Psoas muscle (tissue), 8 donors: Measurements from ENCODE around the gene CEP350. TPM values are rescaled to one million over a fixed set of nuclear protein-coding genes. Genes with fewer than 3 reads are reported as not detected.
A peak's percentile ranks its signal among the peaks of the same experiment; 100 is the strongest.

Source experiments
- ATAC-seq, 4 donors: fragments of 200-7000 bp; cut with Tn5 transposase; one replicate each; pipeline ENCODE4 v1.9.1; 2020; ENCODE audit warnings: moderate library complexity in 3 of 4, mild to moderate bottlenecking in 2 of 4
- DNase-seq, 2 donors: peaks; one replicate each; pipeline ENCODE4 v3.0.0-alpha.2; 2020
- H3K27ac ChIP-seq: fragments of 200-600 bp; one replicate; pipeline ENCODE4 v1.8.0; 2022
- H3K27me3 ChIP-seq, 3 donors: fragments of 200-600 bp in 1 of 3; one replicate each; pipeline versions ENCODE4 v1.6.1 to v1.8.0; 2013 to 2022; ENCODE audit warnings: low read length in 2 of 3, mild to moderate bottlenecking in 2 of 3, moderate library complexity in 1 of 3; ENCODE audit not compliant: insufficient read depth in 3 of 3
- H3K36me3 ChIP-seq, 2 donors: fragments of 200-600 bp in 1 of 2; one replicate each; pipeline versions ENCODE4 v1.6.1 to v1.8.0; 2013 to 2022; ENCODE audit warnings: low read depth in 1 of 2, mild to moderate bottlenecking in 1 of 2, moderate library complexity in 1 of 2; ENCODE audit not compliant: insufficient read depth in 1 of 2
- H3K4me1 ChIP-seq: fragments of 200-600 bp; one replicate; pipeline ENCODE4 v1.8.0; 2022
- H3K4me3 ChIP-seq: fragments of 200-600 bp; one replicate; pipeline ENCODE4 v1.8.0; 2022; ENCODE audit warnings: mild to moderate bottlenecking
- H3K9me3 ChIP-seq: fragments of 200-600 bp; one replicate; pipeline ENCODE4 v1.8.0; 2022
- WGBS, 3 donors: extraction: QIAGEN DNeasy Blood & Tissue Kit; methylation state at CpG; one replicate each; pipeline versions ENCODE4 v1.1.6 to v1.1.7; 2013; 5-methylcytosine and 5-hydroxymethylcytosine counted together
- intact Hi-C, 2 donors: fragments of 100-400 bp; cut with DNase I; formaldehyde crosslinking; loops; one replicate each; pipeline versions ENCODE4 v1.11.0 to v1.14.2; 2022
- polyA plus RNA-seq, 3 donors: library from polyadenylated mRNA; stranded (reverse); fragments of 200-250 nt; gene quantifications; one replicate each; pipeline ENCODE4 v1.2.3, GENCODE V29; 2013
- total RNA-seq, 4 donors: library from RNA; stranded (reverse); fragmentation: NEBNext Ultra II Directional in 2 of 4; extraction: Animal tissue kit (Norgen Biotek cat#: 25700) in 2 of 4; gene quantifications; one replicate each; pipeline versions ENCODE4 v1.2.1 to v1.2.4, GENCODE V29; 2021 to 2023
- TF ChIP-seq, protein P1 (sequence below): fragments of 200-600 bp; IDR thresholded peaks from one replicate; pipeline ENCODE4 v1.8.0; 2022; ENCODE audit warnings: antibody characterized with exemption
- donor health status: healthy with polysubstance abuse.
- donor health status: DM: no; HTN: no; CAD: no; lungs with moderate emphysema.
- donor health status: Bipolar disorder and iron deficiency.
- donor health status: healthy.
- donor health status: DM: yes; HTN: yes; CAD: no.
- donor health status: DM: no; HTN: no; CAD: no.
- donor health status: DM: no; HTN: no; CAD: no.
- donor health status: DM: yes; HTN: yes; CAD: no.

CEP350 gene
- total and polyA plus RNA-seq, 7 donors, result 5.1 to 65.3 (median 52.8) TPM

DNA sequence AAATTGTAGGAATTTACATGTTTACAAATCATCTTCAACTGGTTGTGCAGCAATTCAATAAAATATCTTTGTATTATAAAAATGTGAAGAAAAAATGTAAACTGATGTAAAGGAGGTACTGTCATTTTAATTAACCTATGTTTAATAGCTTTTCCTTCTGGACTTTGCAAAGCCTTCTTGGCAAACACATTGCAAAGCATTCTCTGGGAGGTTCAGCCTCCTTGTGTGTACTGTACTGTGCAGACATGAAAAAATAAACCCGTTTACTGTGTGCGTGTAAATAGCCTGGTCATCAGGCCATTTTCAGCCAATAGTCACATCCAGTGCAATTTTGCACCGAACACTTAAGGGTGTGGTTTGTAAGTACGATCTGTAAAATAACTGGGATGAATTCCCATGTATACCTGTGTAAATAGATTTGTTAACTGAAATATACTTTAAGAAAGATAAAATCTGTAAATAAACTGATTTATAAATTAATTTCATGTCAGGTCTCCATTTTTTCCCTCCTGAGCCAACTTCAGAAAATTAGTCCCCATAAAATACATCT lies 159.9 kb downstream of the CEP350 start:
- H3K4me1 ChIP-seq, result no peaks in the 10 kb centered on the region
- intact Hi-C loops, result no loop called here
- no peaks in the 10 kb centered on the region for H3K27me3 ChIP-seq
- H3K9me3 ChIP-seq, result no peaks in the 10 kb centered on the region
- WGBS, 3 donors, result 80 to 85% (median 82%) methylated on average over 4 of the region's 4 CpGs
- H3K27ac ChIP-seq, result no peak overlapping the region
- no peak overlapping the region for H3K4me3 ChIP-seq
- no peak for DNase-seq
- TF ChIP-seq, protein P1, sequence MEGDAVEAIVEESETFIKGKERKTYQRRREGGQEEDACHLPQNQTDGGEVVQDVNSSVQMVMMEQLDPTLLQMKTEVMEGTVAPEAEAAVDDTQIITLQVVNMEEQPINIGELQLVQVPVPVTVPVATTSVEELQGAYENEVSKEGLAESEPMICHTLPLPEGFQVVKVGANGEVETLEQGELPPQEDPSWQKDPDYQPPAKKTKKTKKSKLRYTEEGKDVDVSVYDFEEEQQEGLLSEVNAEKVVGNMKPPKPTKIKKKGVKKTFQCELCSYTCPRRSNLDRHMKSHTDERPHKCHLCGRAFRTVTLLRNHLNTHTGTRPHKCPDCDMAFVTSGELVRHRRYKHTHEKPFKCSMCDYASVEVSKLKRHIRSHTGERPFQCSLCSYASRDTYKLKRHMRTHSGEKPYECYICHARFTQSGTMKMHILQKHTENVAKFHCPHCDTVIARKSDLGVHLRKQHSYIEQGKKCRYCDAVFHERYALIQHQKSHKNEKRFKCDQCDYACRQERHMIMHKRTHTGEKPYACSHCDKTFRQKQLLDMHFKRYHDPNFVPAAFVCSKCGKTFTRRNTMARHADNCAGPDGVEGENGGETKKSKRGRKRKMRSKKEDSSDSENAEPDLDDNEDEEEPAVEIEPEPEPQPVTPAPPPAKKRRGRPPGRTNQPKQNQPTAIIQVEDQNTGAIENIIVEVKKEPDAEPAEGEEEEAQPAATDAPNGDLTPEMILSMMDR, result no peak
- peaks cover 15 to 60% of the 10 kb centered on the region in 2 donors for H3K36me3 ChIP-seq
- ATAC-seq, result no peak

DNA sequence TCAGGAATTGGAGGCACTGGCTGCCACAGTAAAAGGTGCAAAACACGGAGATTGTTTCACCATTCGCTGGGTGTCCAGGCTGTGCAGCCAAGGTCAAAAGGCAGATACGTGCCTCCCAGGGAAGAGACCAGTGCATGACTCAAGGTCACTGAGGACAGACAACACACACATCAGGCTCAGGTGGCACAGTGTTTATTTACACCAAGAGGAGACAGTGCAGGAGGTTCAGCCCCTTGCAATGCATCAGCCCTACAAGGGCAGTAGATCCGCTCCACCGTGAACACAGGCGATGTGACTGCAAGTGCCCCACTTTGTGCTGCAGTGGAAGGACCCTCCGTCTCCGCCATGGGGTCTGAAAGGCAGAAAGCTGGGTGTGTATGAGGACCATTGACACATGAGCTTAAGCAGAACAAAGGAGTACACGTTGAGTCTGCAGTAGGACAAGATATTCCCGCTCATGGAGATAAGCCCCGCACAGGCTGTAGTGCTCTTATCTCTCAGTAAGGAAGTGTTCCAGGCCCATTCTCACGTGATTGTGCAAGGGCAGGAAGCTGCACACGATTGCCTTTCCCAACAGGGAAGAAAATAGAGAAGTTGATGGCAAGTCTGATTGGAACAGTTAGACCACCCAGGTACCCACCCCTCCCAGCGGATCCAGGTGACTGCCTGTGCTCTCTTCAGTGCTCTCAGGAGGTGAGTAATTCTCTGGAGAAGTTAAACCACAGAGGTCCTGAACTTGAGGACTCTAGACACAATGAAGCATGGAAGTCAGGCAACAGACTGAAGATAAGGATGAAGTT lies 162.6 kb downstream of the CEP350 start:
- H3K36me3 ChIP-seq, result peaks cover 7 to 33% of the 10 kb centered on the region in 2 donors
- H3K27me3 ChIP-seq, result no peaks in the 10 kb centered on the region
- peak in 2 of 4 donors; percentile 31 to 56 for ATAC-seq
- no peaks in the 10 kb centered on the region for H3K4me1 ChIP-seq
- intact Hi-C loops, result no loop called here
- TF ChIP-seq, protein P1, result no peak
- no peaks in the 10 kb centered on the region for H3K9me3 ChIP-seq
- H3K27ac ChIP-seq, result no peak overlapping the region
- WGBS, 3 donors, result 81 to 89% (median 85%) methylated on average over 14 of the region's 14 CpGs
- no peak overlapping the region for H3K4me3 ChIP-seq
- no peak for DNase-seq

DNA sequence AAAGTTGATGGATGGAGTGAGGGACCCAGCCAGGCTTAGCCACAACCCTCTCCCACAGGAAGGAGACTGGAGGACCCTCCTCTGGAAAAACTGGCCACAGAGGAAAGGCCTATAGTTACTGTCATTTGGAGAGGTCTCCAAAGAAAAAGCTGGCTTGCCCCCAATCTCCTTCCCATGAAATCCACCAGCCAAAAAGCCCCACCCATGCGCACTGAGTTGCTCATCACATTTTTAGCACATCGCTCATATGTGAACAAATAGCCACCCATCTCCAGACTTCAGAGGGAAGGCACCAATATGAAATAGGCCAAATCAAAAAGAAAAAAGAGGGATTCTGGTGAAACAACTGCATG lies 163.1 kb downstream of the CEP350 start:
- Histone ChIP-seq H3K27me3 (no peaks in the 10 kb centered on the region), H3K9me3 (no peaks in the 10 kb centered on the region), H3K27ac (no peak overlapping the region), H3K36me3 (peaks cover 1 to 28% of the 10 kb centered on the region in 2 donors), H3K4me3 (no peak overlapping the region), H3K4me1 (no peaks in the 10 kb centered on the region)
- WGBS, 3 donors, result 82 to 94% (median 86%) methylated on average over 2 of the region's 2 CpGs
- intact Hi-C loops, result no loop called here
- TF ChIP-seq, protein P1, result no peak
- ATAC-seq (peak in 2 of 4 donors; percentile 15 to 67), DNase-seq (peak in 1 of 2 donors; percentile 23)

DNA sequence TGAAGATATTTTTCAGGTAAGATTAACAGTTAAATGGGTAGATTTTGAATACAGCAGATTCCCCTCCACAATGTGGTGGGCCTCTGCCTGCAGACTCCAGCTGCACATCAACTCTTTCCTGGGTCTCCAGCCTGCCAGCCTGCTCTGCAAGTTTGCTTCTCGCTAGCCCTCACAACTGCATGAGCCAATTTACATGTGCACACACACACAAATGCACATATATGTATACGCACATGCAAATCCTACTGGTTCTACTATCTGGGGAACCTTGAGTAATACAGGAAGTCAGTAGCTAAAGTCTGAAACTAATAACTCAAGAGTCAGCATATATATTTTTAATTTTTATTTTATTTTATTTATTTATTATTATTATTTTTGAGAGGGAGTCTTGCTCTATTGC lies 165.2 kb downstream of the CEP350 start:
- no peaks in the 10 kb centered on the region for H3K9me3 ChIP-seq
- no peak for DNase-seq
- no peak for ATAC-seq
- 88 to 91% (median 91%) methylated on average over 2 of the region's 2 CpGs for WGBS, 3 donors
- H3K4me3 ChIP-seq, result no peak overlapping the region
- H3K4me1 ChIP-seq, result no peaks in the 10 kb centered on the region
- intact Hi-C loops, result loop anchor here in 1 of 2 donors (5.0 kb wide), 1 partner anchor 57 kb away; no protein-coding TSS in a partner anchor
- H3K27ac ChIP-seq, result no peak overlapping the region
- H3K27me3 ChIP-seq, result no peaks in the 10 kb centered on the region
- H3K36me3 ChIP-seq, result peaks cover 0 to 8% of the 10 kb centered on the region in 2 donors
- TF ChIP-seq, protein P1, result no peak
